Esophagus muscularis mucosa (tissue), 4 donors: ENCODE measurements around the gene KLF7.

Experiments used
- CTCF ChIP-seq, 3 experiments: fragments of 200-600 bp in 2 of 3; fragments of 450-650 bp in 1 of 3; sonication (generic) in 2 of 3; IDR thresholded peaks; one replicate each; pipeline ENCODE4 v1.5.1; 2017 to 2019; ENCODE audit warnings: antibody characterized with exemption in 3 of 3, mild to moderate bottlenecking in 2 of 3, moderate library complexity in 1 of 3
- EP300 ChIP-seq: sonication (generic); formaldehyde crosslinking; IDR thresholded peaks from one replicate; pipeline ENCODE4 v1.6.1; 2017; ENCODE audit warnings: antibody characterized with exemption
- POLR2A ChIP-seq: fragments of 450-650 bp; IDR thresholded peaks from one replicate; pipeline ENCODE4 v1.6.1; 2017; ENCODE audit warnings: antibody characterized with exemption, moderate library complexity, mild to moderate bottlenecking, low read depth
- POLR2AphosphoS5 ChIP-seq, 2 donors: sonication (generic); formaldehyde crosslinking; IDR thresholded peaks; one replicate each; pipeline ENCODE4 v1.6.1; 2017; ENCODE audit warnings: antibody characterized with exemption in 2 of 2

- no peak for TF ChIP-seq POLR2A
- no peak for TF ChIP-seq CTCF (IDR thresholded peaks at IDR 0.05)
- TF ChIP-seq POLR2AphosphoS5 (IDR thresholded peaks at IDR 0.05): peak; percentile 77 to 84
- peak; percentile 60 for TF ChIP-seq EP300
These were observed 31.8 kb downstream of the KLF7 start for GRCh38 chr2:207133820-207134519.
